ENCODE data around the gene RAD18. TPM values are rescaled to one million over a fixed set of nuclear protein-coding genes. Genes with fewer than 3 reads are reported as not detected.

Gene RAD18
- polyA plus RNA-seq, 1 donor from 2014 or later = 4.7 TPM

- Histone ChIP-seq H3F3A (ENCODE audit: insufficient read depth, low read length, poor library complexity, severe bottlenecking) (no peaks in the 10 kb centered on the region), H3K9me3 (ENCODE audit: low read length) (no peaks in the 10 kb centered on the region), H4K20me1 (ENCODE audit: insufficient read depth) (no peaks in the 10 kb centered on the region), H3K9me2 (ENCODE audit: insufficient read depth, low read length) (no peaks in the 10 kb centered on the region), H3K36me3 (ENCODE audit: insufficient read depth, low read length) (peaks cover 18% of the 10 kb centered on the region), H3K79me2 (replicated peaks; ENCODE audit: insufficient read depth, low read length) (no peaks in the 10 kb centered on the region), H3K9ac (ENCODE audit: low read length) (no peak overlapping the region), H3K27ac (ENCODE audit: low read length) (no peak overlapping the region), H3K4me3 (ENCODE audit: low read length) (no peak overlapping the region), H2AFZ (ENCODE audit: low read depth, low read length) (no peak overlapping the region), H3K4me2 (ENCODE audit: low read length) (no peak overlapping the region), H3K27me3 (ENCODE audit: insufficient read depth, low read depth, low read length) (no peaks in the 10 kb centered on the region)
- no peak for TF ChIP-seq POLR2AphosphoS5 (IDR thresholded peaks at IDR 0.05)
These were observed 25.0 kb upstream of the RAD18 start for GRCh38 chr3:8988384-8988655.

GRCh38 chr3:8987645-8988383 is 24.5 kb upstream of the RAD18 start:
- no peaks in the 10 kb centered on the region for H3K9me2 ChIP-seq (ENCODE audit: insufficient read depth, low read length)
- H3K27ac ChIP-seq (ENCODE audit: low read length) = no peak overlapping the region
- TF ChIP-seq EZH2 (IDR thresholded peaks at IDR 0.05; ENCODE audit: borderline replicate concordance, insufficient read depth, low read length, poor library complexity, severe bottlenecking) (no peak), REST (IDR thresholded peaks at IDR 0.05; ENCODE audit: borderline replicate concordance) (no peak), POLR2AphosphoS5 (IDR thresholded peaks at IDR 0.05) (no peak), SMC3 (conservative IDR thresholded peaks at IDR 0.05; ENCODE audit: poor library complexity) (peak; percentile 80), CTCF (IDR thresholded peaks at IDR 0.05; ENCODE audit: poor library complexity, severe bottlenecking) (peak; percentile 70), MXI1 (conservative IDR thresholded peaks at IDR 0.05; ENCODE audit: poor library complexity, severe bottlenecking) (no peak), EP300 (conservative IDR thresholded peaks at IDR 0.05; ENCODE audit: poor library complexity, severe bottlenecking) (no peak), RAD21 (conservative IDR thresholded peaks at IDR 0.05) (peak; percentile 73), TAF1 (IDR thresholded peaks at IDR 0.05; ENCODE audit: low read depth) (no peak)
- H3K27me3 ChIP-seq (ENCODE audit: insufficient read depth, low read depth, low read length) = no peaks in the 10 kb centered on the region
- no peaks in the 10 kb centered on the region for H4K20me1 ChIP-seq (ENCODE audit: insufficient read depth)
- no peaks in the 10 kb centered on the region for H3F3A ChIP-seq (ENCODE audit: insufficient read depth, low read length, poor library complexity, severe bottlenecking)
- H3K79me2 ChIP-seq (replicated peaks; ENCODE audit: insufficient read depth, low read length) = no peaks in the 10 kb centered on the region
- peaks cover 18% of the 10 kb centered on the region for H3K36me3 ChIP-seq (ENCODE audit: insufficient read depth, low read length)
- no peak overlapping the region for H2AFZ ChIP-seq (ENCODE audit: low read depth, low read length)
- no peaks in the 10 kb centered on the region for H3K9me3 ChIP-seq (ENCODE audit: low read length)
- no peak overlapping the region for H3K4me2 ChIP-seq (ENCODE audit: low read length)
- H3K9ac ChIP-seq (ENCODE audit: low read length) = no peak overlapping the region
- no peak overlapping the region for H3K4me3 ChIP-seq (ENCODE audit: low read length)
